Muscle of back (tissue), 11 donors: ENCODE measurements around the gene SCYL1. TPM values are rescaled to one million over a fixed set of nuclear protein-coding genes. Genes with fewer than 3 reads are reported as not detected.
A peak's percentile ranks its signal among the peaks of the same experiment; 100 is the strongest.

Experiments used
- DNase-seq, 3 donors: peaks; one replicate each; pipeline versions ENCODE4 v3.0.0 to v3.0.0-alpha.2; 2013
- polyA plus RNA-seq, 10 donors: library from polyadenylated mRNA; unstranded; fragments of 120-200 nt; gene quantifications; one replicate each; pipeline ENCODE4 v1.2.1, GENCODE V29; 2013; ENCODE audit not compliant: insufficient read length in 10 of 10

Gene SCYL1
- polyA plus RNA-seq, 10 donors = 37.5 to 56.9 (median 41.6) TPM

GRCh38 chr11:65551572-65552387 lies 26.9 kb downstream of the SCYL1 start:
- DNase-seq = peak in 1 of 3 donors; percentile 52

- DNase-seq = no peak
These were observed 27.6 kb downstream of the SCYL1 start for GRCh38 chr11:65552388-65552951.

GRCh38 chr11:65553301-65554001 lies 28.6 kb downstream of the SCYL1 start:
- no peak for DNase-seq

- no peak for DNase-seq
These were observed 29.4 kb downstream of the SCYL1 start for GRCh38 chr11:65554057-65554818.

GRCh38 chr11:65554842-65555430 lies 30.1 kb downstream of the SCYL1 start:
- DNase-seq = no peak

- DNase-seq = no peak
These were observed 30.9 kb downstream of the SCYL1 start for GRCh38 chr11:65555693-65556231.

GRCh38 chr11:65556470-65557279 lies 31.8 kb downstream of the SCYL1 start:
- no peak for DNase-seq

GRCh38 chr11:65557280-65558001 lies 32.6 kb downstream of the SCYL1 start:
- DNase-seq = peak in 1 of 3 donors; percentile 52

- DNase-seq = peak; percentile 90 to 96 (median 93)
These were observed 33.4 kb downstream of the SCYL1 start, which contains the start of gene LTBP3 for GRCh38 chr11:65558002-65558929. Gene LTBP3 (minus strand): TSS chr11:65558359. CDS start chr11:65557959, 400 bp downstream.

- DNase-seq = no peak
These were observed 34.1 kb downstream of the SCYL1 start for GRCh38 chr11:65558930-65559509.

GRCh38 chr11:65559535-65559934 lies 34.7 kb downstream of the SCYL1 start:
- DNase-seq = peak in 1 of 3 donors; percentile 71

GRCh38 chr11:65559951-65560537 lies 35.2 kb downstream of the SCYL1 start:
- peak in 1 of 3 donors; percentile 69 for DNase-seq

GRCh38 chr11:65560555-65561418 lies 35.9 kb downstream of the SCYL1 start:
- peak in 1 of 3 donors; percentile 85 for DNase-seq

GRCh38 chr11:65562020-65562419 lies 37.1 kb downstream of the SCYL1 start:
- no peak for DNase-seq

GRCh38 chr11:65562788-65563187 lies 37.9 kb downstream of the SCYL1 start:
- no peak for DNase-seq

- no peak for DNase-seq
These were observed 38.7 kb downstream of the SCYL1 start for GRCh38 chr11:65563601-65564000.
